ENCODE measurements around the gene DZIP1L. TPM values are rescaled to one million over a fixed set of nuclear protein-coding genes. Genes with fewer than 3 reads are reported as not detected.

DZIP1L gene
- total and polyA plus RNA-seq, 4 donors = 1.3 to 48.3 (median 18.4) TPM

- Histone ChIP-seq H3K27ac (ENCODE audit: low read depth in 1 of 2, low read length in 2 of 2) (no peak overlapping the region), H3K4me3 (ENCODE audit: low read length in 2 of 2) (no peak overlapping the region), H3K9me3 (ENCODE audit: control insufficient read depth, low read length) (no peaks in the 10 kb centered on the region), H3K27me3 (ENCODE audit: control insufficient read depth in 1 of 2, insufficient read depth in 2 of 2, low read length in 1 of 2) (no peaks in the 10 kb centered on the region), H3K36me3 (ENCODE audit: control insufficient read depth in 1 of 2, insufficient read depth in 2 of 2, low read length in 1 of 2) (no peaks in the 10 kb centered on the region), H3K4me1 (ENCODE audit: control insufficient read depth in 1 of 2, insufficient read depth in 2 of 2, low read length in 2 of 2) (no peaks in the 10 kb centered on the region)
- 95 to 98% methylated on average over 6 of the region's 6 CpGs for WGBS, 2 donors
- intact Hi-C loops (cut with DNase I) = no loop called here
- DNase-seq = no peak
- ATAC-seq (ENCODE audit: low FRiP score) = no peak
These were observed 8.8 kb upstream of the DZIP1L start for GRCh38 chr3:138124188-138124587.

- intact Hi-C loops (cut with DNase I) = loop anchor here (1.0 to 10.0 kb wide), 2 partner anchors 51 to 55 kb away; partner anchors contain the start of gene DBR1 (in 1 of the 2)
These were observed 4.0 kb upstream of the DZIP1L start for GRCh38 chr3:138119423-138119766.

GRCh38 chr3:138118612-138119422 is 3.4 kb upstream of the DZIP1L start:
- peak; percentile 79 to 89 for DNase-seq
- intact Hi-C loops (cut with DNase I) = loop anchor here (1.0 to 10.0 kb wide), 2 partner anchors 51 to 56 kb away; partner anchors contain the start of gene DBR1 (in 1 of the 2)
- H3K9me3 ChIP-seq (ENCODE audit: control insufficient read depth, low read length) = no peaks in the 10 kb centered on the region
- WGBS, 2 donors = 32 to 34% methylated on average over 8 of the region's 8 CpGs
- no peak overlapping the region for H3K27ac ChIP-seq (ENCODE audit: low read depth in 1 of 2, low read length in 2 of 2)
- peak; percentile 71 for ATAC-seq (ENCODE audit: low FRiP score)
- H3K27me3 ChIP-seq (ENCODE audit: control insufficient read depth in 1 of 2, insufficient read depth in 2 of 2, low read length in 1 of 2) = no peaks in the 10 kb centered on the region
- no peaks in the 10 kb centered on the region for H3K36me3 ChIP-seq (ENCODE audit: control insufficient read depth in 1 of 2, insufficient read depth in 2 of 2, low read length in 1 of 2)
- no peak overlapping the region for H3K4me3 ChIP-seq (ENCODE audit: low read length in 2 of 2)
- peaks cover 0 to 2% of the 10 kb centered on the region in 2 donors for H3K4me1 ChIP-seq (ENCODE audit: control insufficient read depth in 1 of 2, insufficient read depth in 2 of 2, low read length in 2 of 2)

More at GRCh38 chr3:138119423-138119766, 4.0 kb upstream of the DZIP1L start:
- ATAC-seq (ENCODE audit: low FRiP score) (no peak), DNase-seq (no peak)
- Histone ChIP-seq H3K4me3 (ENCODE audit: low read length in 2 of 2) (no peak overlapping the region), H3K4me1 (ENCODE audit: control insufficient read depth in 1 of 2, insufficient read depth in 2 of 2, low read length in 2 of 2) (peaks cover 0 to 2% of the 10 kb centered on the region in 2 donors), H3K9me3 (ENCODE audit: control insufficient read depth, low read length) (no peaks in the 10 kb centered on the region), H3K27ac (ENCODE audit: low read depth in 1 of 2, low read length in 2 of 2) (no peak overlapping the region), H3K36me3 (ENCODE audit: control insufficient read depth in 1 of 2, insufficient read depth in 2 of 2, low read length in 1 of 2) (no peaks in the 10 kb centered on the region), H3K27me3 (ENCODE audit: control insufficient read depth in 1 of 2, insufficient read depth in 2 of 2, low read length in 1 of 2) (no peaks in the 10 kb centered on the region)
- 51 to 53% methylated on average over 4 of the region's 4 CpGs for WGBS, 2 donors

GRCh38 chr3:138114431-138114918 is 933 bp downstream of the DZIP1L start:
- no peaks in the 10 kb centered on the region for H3K36me3 ChIP-seq (ENCODE audit: control insufficient read depth in 1 of 2, insufficient read depth in 2 of 2, low read length in 1 of 2)
- peak; percentile 23 for ATAC-seq (ENCODE audit: low FRiP score)
- peak overlapping the region; percentile 81 to 85 for H3K4me3 ChIP-seq (ENCODE audit: low read length in 2 of 2)
- peak overlapping the region; percentile 64 to 80 for H3K27ac ChIP-seq (ENCODE audit: low read depth in 1 of 2, low read length in 2 of 2)
- WGBS, 2 donors = 2 to 4% methylated on average over 9 of the region's 9 CpGs
- no peaks in the 10 kb centered on the region for H3K27me3 ChIP-seq (ENCODE audit: control insufficient read depth in 1 of 2, insufficient read depth in 2 of 2, low read length in 1 of 2)
- peaks cover 0 to 8% of the 10 kb centered on the region in 2 donors for H3K4me1 ChIP-seq (ENCODE audit: control insufficient read depth in 1 of 2, insufficient read depth in 2 of 2, low read length in 2 of 2)
- no peaks in the 10 kb centered on the region for H3K9me3 ChIP-seq (ENCODE audit: control insufficient read depth, low read length)
- no peak for DNase-seq
- intact Hi-C loops (cut with DNase I) = loop anchor here in 1 of 2 donors (10.0 kb wide), 1 partner anchor 60 kb away; the partner anchor contains the start of gene DBR1

GRCh38 chr3:138113326-138113725 is 2.1 kb downstream of the DZIP1L start:
- whole genome bisulfite sequencing, 2 donors = 22 to 29% methylated on average over 1 of the region's 1 CpG
- peaks cover 0 to 8% of the 10 kb centered on the region in 2 donors for H3K4me1 ChIP-seq (ENCODE audit: control insufficient read depth in 1 of 2, insufficient read depth in 2 of 2, low read length in 2 of 2)
- DNase-seq = no peak
- H3K27ac ChIP-seq (ENCODE audit: low read depth in 1 of 2, low read length in 2 of 2) = peak overlapping the region in 1 of 2 donors; percentile 4
- H3K4me3 ChIP-seq (ENCODE audit: low read length in 2 of 2) = no peak overlapping the region
- ATAC-seq (ENCODE audit: low FRiP score) = no peak
- H3K27me3 ChIP-seq (ENCODE audit: control insufficient read depth in 1 of 2, insufficient read depth in 2 of 2, low read length in 1 of 2) = no peaks in the 10 kb centered on the region
- no peaks in the 10 kb centered on the region for H3K9me3 ChIP-seq (ENCODE audit: control insufficient read depth, low read length)
- intact Hi-C loops (cut with DNase I) = loop anchor here in 1 of 2 donors (10.0 kb wide), 1 partner anchor 61 kb away; the partner anchor contains the start of gene DBR1
- H3K36me3 ChIP-seq (ENCODE audit: control insufficient read depth in 1 of 2, insufficient read depth in 2 of 2, low read length in 1 of 2) = no peaks in the 10 kb centered on the region

- ATAC-seq (ENCODE audit: low FRiP score) (no peak), DNase-seq (no peak)
- no peak overlapping the region for H3K27ac ChIP-seq (ENCODE audit: low read depth in 1 of 2, low read length in 2 of 2)
- no peak overlapping the region for H3K4me3 ChIP-seq (ENCODE audit: low read length in 2 of 2)
- 69 to 71% methylated on average over 8 of the region's 8 CpGs for WGBS, 2 donors
- H3K4me1 ChIP-seq (ENCODE audit: control insufficient read depth in 1 of 2, insufficient read depth in 2 of 2, low read length in 2 of 2) = peaks cover 0 to 8% of the 10 kb centered on the region in 2 donors
- H3K36me3 ChIP-seq (ENCODE audit: control insufficient read depth in 1 of 2, insufficient read depth in 2 of 2, low read length in 1 of 2) = no peaks in the 10 kb centered on the region
- H3K9me3 ChIP-seq (ENCODE audit: control insufficient read depth, low read length) = no peaks in the 10 kb centered on the region
- intact Hi-C loops (cut with DNase I) = loop anchor here in 1 of 2 donors (10.0 kb wide), 1 partner anchor 62 kb away; the partner anchor contains the start of gene DBR1
- no peaks in the 10 kb centered on the region for H3K27me3 ChIP-seq (ENCODE audit: control insufficient read depth in 1 of 2, insufficient read depth in 2 of 2, low read length in 1 of 2)
These were observed 3.0 kb downstream of the DZIP1L start for GRCh38 chr3:138112362-138112761.

- 97 to 98% methylated on average over 1 of the region's 1 CpG for WGBS, 2 donors
- ATAC-seq (ENCODE audit: low FRiP score) = no peak
- DNase-seq = no peak
- Histone ChIP-seq H3K4me3 (ENCODE audit: low read length in 2 of 2) (no peak overlapping the region), H3K36me3 (ENCODE audit: control insufficient read depth in 1 of 2, insufficient read depth in 2 of 2, low read length in 1 of 2) (peaks cover 0 to 6% of the 10 kb centered on the region in 2 donors), H3K27ac (ENCODE audit: low read depth in 1 of 2, low read length in 2 of 2) (no peak overlapping the region), H3K27me3 (ENCODE audit: control insufficient read depth in 1 of 2, insufficient read depth in 2 of 2, low read length in 1 of 2) (no peaks in the 10 kb centered on the region), H3K9me3 (ENCODE audit: control insufficient read depth, low read length) (no peaks in the 10 kb centered on the region), H3K4me1 (ENCODE audit: control insufficient read depth in 1 of 2, insufficient read depth in 2 of 2, low read length in 2 of 2) (no peaks in the 10 kb centered on the region)
- intact Hi-C loops (cut with DNase I) = no loop called here
These were observed 9.8 kb downstream of the DZIP1L start for GRCh38 chr3:138105598-138105997.

- DNase-seq (no peak), ATAC-seq (ENCODE audit: low FRiP score) (no peak)
- intact Hi-C loops (cut with DNase I) = no loop called here
- Histone ChIP-seq H3K4me3 (ENCODE audit: low read length in 2 of 2) (no peak overlapping the region), H3K27ac (ENCODE audit: low read depth in 1 of 2, low read length in 2 of 2) (no peak overlapping the region), H3K27me3 (ENCODE audit: control insufficient read depth in 1 of 2, insufficient read depth in 2 of 2, low read length in 1 of 2) (no peaks in the 10 kb centered on the region), H3K36me3 (ENCODE audit: control insufficient read depth in 1 of 2, insufficient read depth in 2 of 2, low read length in 1 of 2) (peaks cover 0 to 7% of the 10 kb centered on the region in 2 donors), H3K4me1 (ENCODE audit: control insufficient read depth in 1 of 2, insufficient read depth in 2 of 2, low read length in 2 of 2) (no peaks in the 10 kb centered on the region), H3K9me3 (ENCODE audit: control insufficient read depth, low read length) (no peaks in the 10 kb centered on the region)
- 93 to 94% methylated on average over 19 of the region's 19 CpGs for WGBS, 2 donors
These were observed 11.9 kb downstream of the DZIP1L start for GRCh38 chr3:138103466-138103865.
